Testis (tissue), 3 donors: ENCODE data around the gene LARP1B. TPM values are rescaled to one million over a fixed set of nuclear protein-coding genes. Genes with fewer than 3 reads are reported as not detected.
"Not testable (repeated sequence)": the region's sequence is repeated elsewhere in the genome, so short reads cannot be mapped to it uniquely, and the experiment has no call there.

Experiments used
- DNase-seq: peaks from one replicate; pipeline ENCODE4 v3.0.0-alpha.2; 2019
- H3K27ac ChIP-seq, 2 donors: fragments of 200-600 bp; sonication (generic); one replicate each; pipeline ENCODE4 v1.5.1; 2019
- H3K27me3 ChIP-seq: fragments of 200-600 bp; sonication (generic); one replicate; pipeline ENCODE4 v1.5.1; 2019
- H3K36me3 ChIP-seq: fragments of 200-600 bp; sonication (generic); one replicate; pipeline ENCODE4 v1.5.1; 2017; ENCODE audit warnings: low read depth; ENCODE audit errors: missing control alignments
- H3K4me1 ChIP-seq: fragments of 200-600 bp; sonication (generic); one replicate; pipeline ENCODE4 v1.5.1; 2019
- H3K4me3 ChIP-seq, 2 donors: fragments of 200-600 bp; sonication (generic); one replicate each; pipeline ENCODE4 v1.5.1; 2017 to 2019
- H3K9me3 ChIP-seq: fragments of 200-600 bp; sonication (generic); one replicate; pipeline ENCODE4 v1.5.1; 2017
- CTCF ChIP-seq, 3 experiments: fragments of 450-650 bp in 2 of 3; fragments of 200-600 bp in 1 of 3; sonication (generic) in 1 of 3; IDR thresholded peaks; one replicate each; pipeline ENCODE4 v1.5.1; 2016 to 2019; ENCODE audit warnings: antibody characterized with exemption in 3 of 3, mild to moderate bottlenecking in 2 of 3, moderate library complexity in 1 of 3
- POLR2A ChIP-seq: fragments of 450-650 bp; IDR thresholded peaks from one replicate; pipeline ENCODE4 v1.6.1; 2017; ENCODE audit warnings: antibody characterized with exemption, mild to moderate bottlenecking, moderate library complexity
- WGBS, 2 donors: methylation state at CpG; one replicate each; pipeline ENCODE4 v1.1.5; 2018; 5-methylcytosine and 5-hydroxymethylcytosine counted together
- intact Hi-C: fragments of 100-400 bp; cut with DNase I; formaldehyde crosslinking; loops from one replicate; pipeline ENCODE4 v1.15.1; 2023; ENCODE audit warnings: low total_unique reads
- polyA plus RNA-seq: library from polyadenylated mRNA; stranded (reverse); fragments of 350-450 nt; fragmentation: Illumina TruSeq; extraction: RNeasy Lipid Tissue Mini Kit (QIAGEN cat#74804); gene quantifications from one replicate; pipeline ENCODE4 v1.2.3, GENCODE V29; 2014; ENCODE audit warnings: low read depth, low replicate concordance; ENCODE audit not compliant: insufficient read depth
- total RNA-seq, 2 donors: library from RNA; depleted of rRNA; stranded (reverse); fragments of >200 nt; gene quantifications; one replicate each; pipeline ENCODE4 v1.2.3, GENCODE V29; 2016

Gene LARP1B
- total and polyA plus RNA-seq, 3 donors from 2014 or later, result 54.5 to 97.5 (median 86.1) TPM

DNA sequence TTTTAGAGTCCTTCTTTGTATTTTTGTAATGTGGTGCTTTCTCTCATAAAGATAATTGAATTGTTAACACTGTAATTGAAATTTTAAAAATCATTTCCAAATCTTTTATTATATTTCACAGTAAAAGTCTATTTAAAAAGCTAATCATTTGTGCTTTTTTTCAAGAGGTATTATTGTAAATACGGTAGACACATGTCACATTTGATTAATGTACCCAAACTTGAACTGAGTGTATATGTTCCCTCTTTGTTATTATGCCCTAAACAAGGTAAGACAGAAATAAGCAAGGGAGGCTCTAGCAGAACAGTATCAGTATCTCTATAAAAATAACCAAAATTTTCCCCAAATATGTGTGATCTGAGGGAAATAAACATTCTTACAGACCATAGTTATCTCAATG, 21.5 kb upstream of the LARP1B start:
- DNase-seq, result no peak
- Histone ChIP-seq H3K4me3 (no peak overlapping the region), H3K9me3 (no peaks in the 10 kb centered on the region), H3K36me3 (no peaks in the 10 kb centered on the region), H3K27me3 (no peaks in the 10 kb centered on the region), H3K4me1 (no peaks in the 10 kb centered on the region), H3K27ac (no peak overlapping the region)
- WGBS, 2 donors, result 89 to 98% methylated on average over 1 of the region's 1 CpG
- intact Hi-C loops, result no loop called here
- no peak for TF ChIP-seq POLR2A
- no peak for TF ChIP-seq CTCF (IDR thresholded peaks at IDR 0.05)

DNA sequence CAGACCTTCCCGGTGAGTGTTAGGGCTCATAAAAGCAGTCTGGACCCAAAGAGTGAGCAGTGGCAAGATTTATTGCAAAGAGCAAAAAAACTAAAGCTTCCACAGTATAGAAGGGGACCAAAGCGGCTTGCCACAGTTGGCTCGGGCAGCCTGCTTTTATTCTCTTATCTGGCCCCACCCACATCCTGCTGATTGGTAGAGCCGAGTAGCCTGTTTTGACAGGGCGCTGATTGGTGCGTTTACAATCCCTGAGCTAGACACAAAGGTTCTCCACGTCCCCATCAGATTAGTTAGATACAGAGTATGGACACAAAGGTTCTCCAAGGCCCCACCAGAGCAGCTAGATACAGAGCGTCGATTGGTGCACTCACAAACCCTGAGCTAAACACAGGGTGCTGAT, 14.1 kb upstream of the LARP1B start:
- intact Hi-C loops, H3K27ac ChIP-seq, H3K4me1 ChIP-seq, H3K9me3 ChIP-seq, H3K36me3 ChIP-seq, H3K27me3 ChIP-seq: not testable (repeated sequence)
- H3K4me3 ChIP-seq, result peak overlapping the region; percentile 26 to 54
- WGBS, 2 donors, result 58 to 61% methylated on average over 9 of the region's 9 CpGs
- DNase-seq, result peak; percentile 49

DNA sequence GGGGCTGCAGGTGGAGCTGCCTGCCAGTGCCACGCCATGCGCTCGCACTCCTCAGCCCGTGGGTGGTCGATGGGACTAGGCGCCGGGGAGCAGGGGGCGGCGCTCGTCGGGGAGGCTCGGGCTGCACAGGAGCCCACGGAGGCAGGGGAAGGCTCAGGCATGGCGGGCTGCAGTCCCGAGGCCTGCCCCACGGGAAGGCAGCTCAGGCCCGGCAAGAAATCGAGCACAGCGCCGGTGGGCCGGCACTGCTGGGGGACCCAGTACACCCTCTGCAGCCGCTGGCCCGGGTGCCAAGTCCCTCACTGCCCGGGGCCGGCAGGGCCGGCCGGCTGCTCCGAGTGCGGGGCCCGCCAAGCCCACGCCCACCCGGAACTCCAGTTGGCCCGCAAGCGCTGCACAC, 13.6 kb upstream of the LARP1B start:
- H3K27ac ChIP-seq, DNase-seq, H3K27me3 ChIP-seq, H3K36me3 ChIP-seq, H3K9me3 ChIP-seq, intact Hi-C loops, H3K4me1 ChIP-seq: not testable (repeated sequence)
- WGBS, 2 donors, result 55 to 85% methylated on average over 13 to 26 of the region's 34 CpGs
- peak overlapping the region; percentile 26 to 54 for H3K4me3 ChIP-seq

DNA sequence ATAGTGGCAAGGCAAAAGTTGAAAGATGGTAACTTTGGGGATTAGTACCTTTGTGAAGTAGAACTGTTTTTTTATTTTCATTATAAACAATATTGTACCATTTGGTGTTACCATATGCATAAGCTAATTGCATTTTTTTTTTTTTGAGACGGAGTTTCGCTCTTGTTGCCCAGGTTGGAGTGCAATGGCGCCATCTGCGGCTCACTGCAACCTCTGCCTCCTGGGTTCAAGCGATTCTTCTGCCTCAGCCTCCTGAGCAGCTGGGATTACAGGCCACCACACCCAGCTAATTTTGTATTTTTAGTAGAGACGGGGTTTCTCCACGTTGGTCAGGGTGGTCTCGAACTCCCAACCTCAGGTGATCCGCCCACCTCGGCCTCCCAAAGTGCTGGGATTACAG, 9.9 kb upstream of the LARP1B start:
- intact Hi-C loops, DNase-seq, H3K27ac ChIP-seq, H3K4me3 ChIP-seq, H3K9me3 ChIP-seq, H3K4me1 ChIP-seq, H3K36me3 ChIP-seq, H3K27me3 ChIP-seq: not testable (repeated sequence)
- 88 to 95% methylated on average over 10 of the region's 10 CpGs for WGBS, 2 donors

DNA sequence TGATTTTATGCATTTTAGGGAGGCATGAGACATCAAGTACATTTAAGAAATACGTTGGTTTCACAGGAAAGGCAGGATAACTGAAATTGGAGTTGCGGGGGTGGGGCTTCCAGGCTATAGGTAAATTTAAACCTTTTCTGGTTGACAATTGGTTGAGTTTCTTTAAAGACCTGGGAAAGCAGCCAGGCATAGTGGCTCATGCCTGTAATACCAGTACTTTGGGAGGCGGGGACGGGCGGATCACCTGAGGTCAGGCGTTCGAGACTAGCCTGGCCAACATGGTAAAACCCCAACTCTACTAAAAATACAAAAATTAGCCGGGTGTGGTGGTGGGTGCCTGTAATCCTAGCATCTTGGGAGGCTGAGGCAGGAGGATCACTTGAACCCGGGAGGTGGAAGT, 6.2 kb upstream of the LARP1B start:
- 90 to 92% methylated on average over 9 of the region's 9 CpGs for WGBS, 2 donors
- H3K4me3 ChIP-seq, DNase-seq, H3K36me3 ChIP-seq, H3K9me3 ChIP-seq, H3K27me3 ChIP-seq, H3K27ac ChIP-seq, intact Hi-C loops, H3K4me1 ChIP-seq: not testable (repeated sequence)

DNA sequence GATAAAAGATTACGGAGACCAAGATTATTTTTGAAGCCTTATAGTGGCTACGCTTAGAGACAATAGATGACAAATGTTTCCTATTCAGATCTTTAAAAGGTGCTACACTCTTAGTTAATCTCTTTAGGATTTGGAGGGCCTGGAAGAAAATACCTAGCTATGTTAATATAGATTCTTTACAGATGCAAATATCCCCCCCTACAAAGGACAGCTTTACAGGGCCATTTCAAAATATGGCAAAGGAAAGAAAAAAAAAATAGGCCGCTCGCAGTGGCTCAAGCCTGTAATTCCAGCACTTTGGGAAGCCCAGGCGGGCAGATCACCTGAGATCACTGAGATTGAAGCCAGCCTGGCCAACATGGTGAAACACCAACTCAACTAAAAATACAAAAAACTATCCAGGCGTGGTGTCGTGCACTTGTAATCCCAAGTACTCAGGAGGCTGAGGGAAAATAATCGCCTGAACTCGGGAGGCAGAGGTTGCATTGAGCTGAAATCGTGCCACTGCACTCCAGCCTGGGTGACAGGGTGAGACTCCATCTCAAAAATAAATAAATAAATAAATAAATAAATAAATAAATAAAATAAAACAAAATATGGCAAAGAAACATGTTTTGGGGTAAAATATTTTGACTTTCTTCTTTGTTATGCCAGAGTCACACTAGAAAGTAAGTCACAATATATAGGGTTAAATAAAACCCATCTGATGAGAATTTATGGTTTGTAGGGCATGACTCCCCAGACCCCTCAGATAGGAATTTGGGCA, 5.5 kb upstream of the LARP1B start:
- H3K4me3 ChIP-seq, H3K4me1 ChIP-seq, H3K36me3 ChIP-seq, H3K27ac ChIP-seq, H3K27me3 ChIP-seq, DNase-seq, intact Hi-C loops, H3K9me3 ChIP-seq: not testable (repeated sequence)
- 93 to 94% methylated on average over 10 of the region's 10 CpGs for WGBS, 2 donors

DNA sequence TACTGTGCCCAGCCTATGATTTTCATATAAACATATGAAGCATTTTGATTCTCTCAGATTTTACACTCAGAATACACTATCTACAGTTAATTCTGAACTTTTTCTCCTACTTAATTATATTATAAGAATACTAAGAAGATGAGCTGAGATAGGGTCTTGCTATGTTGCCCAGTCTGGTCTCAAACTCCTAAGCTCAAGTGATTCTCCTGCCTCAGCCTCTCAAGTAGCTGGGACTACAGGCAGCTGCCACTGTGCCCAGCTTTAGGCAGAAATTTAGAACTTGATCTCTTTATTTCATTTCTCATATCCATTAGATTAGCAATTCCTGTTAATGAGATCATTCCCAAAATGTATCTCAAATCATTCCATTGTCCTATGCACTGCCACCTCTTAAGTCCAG, 4.7 kb upstream of the LARP1B start:
- H3K4me1 ChIP-seq, result no peaks in the 10 kb centered on the region
- no peak overlapping the region for H3K4me3 ChIP-seq
- intact Hi-C loops, result no loop called here
- H3K9me3 ChIP-seq, result no peaks in the 10 kb centered on the region
- no peaks in the 10 kb centered on the region for H3K27me3 ChIP-seq
- DNase-seq, result no peak
- no peaks in the 10 kb centered on the region for H3K36me3 ChIP-seq
- no peak for TF ChIP-seq CTCF (IDR thresholded peaks at IDR 0.05)
- TF ChIP-seq POLR2A, result no peak
- H3K27ac ChIP-seq, result no peak overlapping the region
